Skeletal muscle satellite cell (primary cell): ENCODE data around the gene PSMB9.

Experiments used
- H3K27me3 ChIP-seq: 2 replicates; pipeline ENCODE4 v1.7.0; 2013; ENCODE audit warnings: low read length; ENCODE audit not compliant: control insufficient read depth, insufficient read depth
- H3K36me3 ChIP-seq: 2 replicates; pipeline ENCODE4 v1.7.0; 2013; ENCODE audit warnings: mild to moderate bottlenecking, control low read depth, low read length; ENCODE audit not compliant: insufficient read depth
- H3K4me1 ChIP-seq: 2 replicates; pipeline ENCODE4 v1.7.0; 2013; ENCODE audit warnings: low read length; ENCODE audit not compliant: control insufficient read depth, insufficient read depth
- H3K4me2 ChIP-seq: 2 replicates; pipeline ENCODE4 v1.7.0; 2013; ENCODE audit warnings: mild to moderate bottlenecking, low read length
- H3K4me3 ChIP-seq: 2 replicates; pipeline ENCODE4 v1.7.0; 2013; ENCODE audit warnings: low read length
- H3K9ac ChIP-seq: 2 replicates; pipeline ENCODE4 v1.7.0; 2013; ENCODE audit warnings: mild to moderate bottlenecking, low read depth, low read length, moderate library complexity
- H3K9me3 ChIP-seq: replicated peaks from 2 replicates; pipeline ENCODE4 v1.7.0; 2013; ENCODE audit warnings: mild to moderate bottlenecking, control low read depth, low read length

The PSMB9 gene

DNA sequence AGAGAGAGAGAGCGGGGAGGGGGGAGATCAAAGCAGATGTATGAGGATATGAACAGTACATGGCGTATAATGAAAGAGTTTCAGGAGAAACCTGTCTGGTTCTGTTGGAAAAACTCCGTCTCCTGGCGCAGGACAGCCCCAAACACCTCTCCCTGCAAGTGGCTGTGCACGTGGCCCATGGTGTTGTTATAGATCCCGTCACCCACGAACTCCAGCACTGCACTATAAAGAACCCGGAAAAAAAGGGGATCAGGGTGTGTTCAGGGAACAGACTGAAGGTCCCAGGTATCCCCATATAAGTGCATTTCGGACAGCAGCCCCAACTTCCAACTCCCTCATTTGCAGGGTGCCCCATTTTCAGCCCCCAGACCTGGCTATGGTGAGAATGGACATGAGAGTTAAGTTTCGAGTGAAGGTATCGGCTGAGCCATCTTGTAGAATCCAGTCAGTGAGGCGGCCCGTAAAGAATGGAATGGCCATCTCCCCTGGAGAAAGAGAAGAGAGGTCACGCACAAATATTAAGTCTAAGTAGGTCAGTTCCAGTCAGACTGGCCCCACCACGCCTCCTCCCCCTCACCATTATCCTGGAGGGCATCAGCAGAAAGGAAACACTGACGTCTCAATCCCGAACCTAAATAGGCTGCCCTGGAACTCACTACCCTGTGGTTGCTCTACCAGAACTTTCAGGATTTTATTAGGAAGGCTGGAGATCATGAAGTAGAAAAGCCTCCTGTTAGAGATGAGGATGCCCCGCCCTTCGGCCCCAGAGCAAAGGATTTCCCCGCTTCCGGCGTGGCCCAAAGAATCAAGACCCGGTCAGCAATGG lies 1.8 kb upstream of the PSMB9 start:
- H3K9me3 ChIP-seq = no peaks in the 10 kb centered on the region
- peaks cover 15% of the 10 kb centered on the region for H3K4me1 ChIP-seq
- peak overlapping the region; percentile 78 for H3K9ac ChIP-seq
- peaks cover 11% of the 10 kb centered on the region for H3K27me3 ChIP-seq
- peak overlapping the region; percentile 94 for H3K4me2 ChIP-seq
- peaks cover 19% of the 10 kb centered on the region for H3K36me3 ChIP-seq
- H3K4me3 ChIP-seq = peak overlapping the region; percentile 94

DNA sequence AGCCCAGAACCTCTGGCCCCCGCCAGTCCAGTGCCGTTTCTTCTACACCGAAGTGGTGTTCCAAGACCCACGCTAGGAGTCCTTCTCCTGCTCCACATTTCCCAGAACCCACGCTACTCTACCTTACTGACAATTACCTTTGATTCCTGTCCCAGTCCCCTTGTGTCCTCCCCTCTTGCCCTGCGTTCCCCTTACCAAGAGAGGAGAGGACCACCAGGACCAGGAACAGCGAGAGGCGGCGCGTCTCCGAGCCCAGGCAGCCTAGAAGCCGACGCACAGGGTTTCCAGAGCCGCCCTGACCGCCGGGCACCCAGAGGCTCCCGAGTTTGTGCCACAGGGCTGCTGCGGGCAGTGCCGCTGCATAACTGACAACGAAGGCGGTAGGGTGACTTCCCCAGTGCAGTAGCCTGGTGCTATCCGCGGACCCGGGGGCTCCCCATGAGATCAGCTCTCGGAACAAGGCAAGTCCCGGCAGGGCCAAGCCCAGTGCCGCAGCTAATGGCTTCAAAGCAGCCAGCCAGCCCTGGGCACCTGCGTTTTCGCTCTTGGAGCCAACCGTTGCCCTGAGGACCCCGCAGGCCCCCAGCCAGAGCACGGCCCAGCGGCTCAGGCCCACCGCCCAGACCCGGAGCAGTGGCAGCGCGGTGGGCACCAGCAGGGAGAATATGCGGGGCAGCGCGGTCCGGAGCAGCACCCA lies 1.0 kb upstream of the PSMB9 start:
- Histone ChIP-seq H3K4me1 (peaks cover 15% of the 10 kb centered on the region), H3K4me2 (peak overlapping the region; percentile 94), H3K9ac (peak overlapping the region; percentile 78), H3K36me3 (peaks cover 19% of the 10 kb centered on the region), H3K9me3 (no peaks in the 10 kb centered on the region), H3K27me3 (peaks cover 14% of the 10 kb centered on the region), H3K4me3 (peak overlapping the region; percentile 94)

DNA sequence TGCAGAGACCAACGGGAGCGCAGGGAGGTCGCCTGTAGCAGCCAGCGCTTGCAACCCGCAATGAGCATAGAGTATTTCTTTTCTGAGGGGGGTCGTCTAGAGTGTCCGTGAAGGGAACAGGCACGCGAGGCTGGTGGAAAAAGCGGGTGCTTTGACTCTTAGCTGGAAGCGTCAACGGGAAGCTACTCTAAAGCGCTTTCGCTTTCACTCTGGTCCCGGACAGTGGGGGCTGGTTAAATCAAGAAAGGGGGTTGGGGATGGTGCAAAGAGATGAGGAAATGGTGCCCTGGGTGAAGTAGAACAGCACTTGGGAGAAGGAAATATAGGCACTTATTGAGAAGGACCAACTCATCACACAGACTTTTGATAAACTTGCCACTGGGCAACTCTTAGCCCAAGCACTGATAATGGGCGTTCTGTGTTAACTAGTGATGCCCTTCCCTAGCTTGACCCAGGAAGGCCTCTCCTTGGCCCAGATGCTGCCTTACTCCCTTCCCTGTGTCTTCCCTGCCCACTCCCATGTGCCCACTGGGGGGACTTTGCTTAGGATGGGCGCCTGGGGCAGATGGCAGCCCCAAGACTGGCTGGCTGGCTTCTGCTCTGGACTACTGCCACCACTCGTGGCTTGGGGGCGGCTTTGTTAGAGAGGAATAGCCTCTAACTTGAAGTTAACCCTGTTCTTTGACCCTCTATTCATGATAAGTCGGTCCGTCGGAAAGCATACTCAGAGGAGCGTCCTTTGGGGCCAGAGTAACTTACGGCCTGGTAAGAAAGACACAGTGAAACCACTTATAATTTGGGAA lies 585 bp downstream of the PSMB9 start:
- Histone ChIP-seq H3K4me2 (peak overlapping the region; percentile 94), H3K4me3 (peak overlapping the region; percentile 94), H3K36me3 (peaks cover 9% of the 10 kb centered on the region), H3K9ac (peak overlapping the region; percentile 78), H3K4me1 (peaks cover 15% of the 10 kb centered on the region), H3K27me3 (peaks cover 16% of the 10 kb centered on the region), H3K9me3 (no peaks in the 10 kb centered on the region)

DNA sequence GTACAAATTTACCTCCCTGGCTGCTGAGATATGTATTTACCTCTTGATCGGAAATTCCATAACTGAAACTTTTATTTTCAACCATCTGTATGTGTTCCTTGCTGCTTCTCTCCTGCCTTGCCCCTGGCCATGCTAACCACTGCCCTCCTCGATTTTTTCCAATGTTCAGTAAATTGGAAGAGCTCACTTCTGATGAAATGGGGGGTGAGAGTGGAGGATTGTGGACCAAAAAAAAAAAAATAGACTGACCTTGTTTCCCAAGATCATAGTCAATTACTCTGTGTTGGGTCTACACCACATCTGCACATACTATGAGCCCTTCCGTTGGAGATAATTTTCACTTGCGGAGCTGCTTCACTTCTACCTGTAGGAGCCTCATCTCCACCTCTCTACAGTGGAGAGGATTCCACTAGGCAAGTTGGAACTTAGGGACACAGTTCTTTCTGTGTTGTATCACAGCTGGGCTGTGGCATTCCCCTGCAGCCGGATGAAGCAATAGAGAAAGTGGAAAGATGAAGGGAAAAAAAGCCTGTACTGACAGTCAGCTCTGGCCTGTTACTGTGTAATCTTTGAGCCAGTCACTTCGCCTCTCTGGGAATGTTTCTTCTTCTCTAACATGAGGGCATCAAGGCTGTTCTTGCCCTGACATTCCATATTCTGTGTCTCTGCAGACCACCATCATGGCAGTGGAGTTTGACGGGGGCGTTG lies 1.6 kb downstream of the PSMB9 start:
- Histone ChIP-seq H3K27me3 (peaks cover 19% of the 10 kb centered on the region), H3K36me3 (peaks cover 4% of the 10 kb centered on the region), H3K9me3 (no peaks in the 10 kb centered on the region), H3K4me2 (no peak overlapping the region), H3K9ac (no peak overlapping the region), H3K4me1 (peaks cover 15% of the 10 kb centered on the region), H3K4me3 (no peak overlapping the region)

DNA sequence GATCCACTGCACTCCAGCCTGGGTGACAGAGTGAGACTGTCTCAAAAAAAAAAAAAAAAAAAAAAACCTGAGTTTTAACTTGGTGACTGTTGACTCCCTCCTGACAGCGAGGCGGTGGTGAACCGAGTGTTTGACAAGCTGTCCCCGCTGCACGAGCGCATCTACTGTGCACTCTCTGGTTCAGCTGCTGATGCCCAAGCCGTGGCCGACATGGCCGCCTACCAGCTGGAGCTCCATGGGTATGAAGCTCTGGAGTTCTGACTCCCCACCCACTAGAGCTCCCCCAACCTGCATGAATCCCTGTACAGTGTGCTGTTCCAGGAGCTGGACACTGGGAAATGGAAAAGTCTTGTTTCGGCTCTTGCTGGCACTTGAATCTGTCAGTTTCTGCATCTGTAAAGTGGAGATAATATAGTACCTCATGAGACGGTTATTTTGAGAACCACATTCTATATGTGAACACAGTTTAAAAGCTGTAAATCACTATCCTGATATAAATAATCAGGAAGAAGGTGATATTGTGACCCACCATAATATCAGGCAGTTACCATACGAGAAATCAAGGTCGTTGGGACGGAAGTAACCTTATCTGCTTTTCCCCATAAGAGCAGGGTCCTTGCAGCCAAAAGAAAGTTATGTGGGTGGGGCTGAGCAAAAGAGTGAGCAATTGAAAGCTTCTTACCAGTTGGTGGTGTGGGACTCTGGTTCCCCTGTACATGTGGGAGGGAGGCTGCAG lies 3.3 kb downstream of the PSMB9 start:
- peaks cover 10% of the 10 kb centered on the region for H3K4me1 ChIP-seq

DNA sequence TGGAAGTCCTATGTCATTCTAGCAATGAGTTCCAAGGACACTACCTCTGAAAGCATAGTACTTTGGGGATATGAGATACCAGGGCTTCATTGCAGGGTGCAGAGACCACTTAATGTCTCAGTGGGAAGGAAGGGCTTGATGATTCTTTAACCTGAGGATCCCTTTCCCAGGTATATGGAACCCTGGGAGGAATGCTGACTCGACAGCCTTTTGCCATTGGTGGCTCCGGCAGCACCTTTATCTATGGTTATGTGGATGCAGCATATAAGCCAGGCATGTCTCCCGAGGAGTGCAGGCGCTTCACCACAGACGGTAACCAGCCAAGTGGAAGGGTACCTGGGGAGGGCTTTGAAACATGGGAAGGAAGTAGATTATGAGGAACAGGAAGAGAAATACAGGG lies 4.2 kb downstream of the PSMB9 start:
- H3K9me3 ChIP-seq = no peaks in the 10 kb centered on the region
- H3K27me3 ChIP-seq = peaks cover 22% of the 10 kb centered on the region
- H3K4me3 ChIP-seq = no peak overlapping the region
- no peak overlapping the region for H3K9ac ChIP-seq
- H3K4me1 ChIP-seq = peaks cover 6% of the 10 kb centered on the region
- no peaks in the 10 kb centered on the region for H3K36me3 ChIP-seq
- H3K4me2 ChIP-seq = no peak overlapping the region

More for the DNA sequence above, 3.3 kb downstream of the PSMB9 start:
- H3K9ac ChIP-seq = no peak overlapping the region
- H3K9me3 ChIP-seq = no peaks in the 10 kb centered on the region
- H3K36me3 ChIP-seq = no peaks in the 10 kb centered on the region
- H3K27me3 ChIP-seq = peaks cover 19% of the 10 kb centered on the region
- no peak overlapping the region for H3K4me2 ChIP-seq
- no peak overlapping the region for H3K4me3 ChIP-seq

DNA sequence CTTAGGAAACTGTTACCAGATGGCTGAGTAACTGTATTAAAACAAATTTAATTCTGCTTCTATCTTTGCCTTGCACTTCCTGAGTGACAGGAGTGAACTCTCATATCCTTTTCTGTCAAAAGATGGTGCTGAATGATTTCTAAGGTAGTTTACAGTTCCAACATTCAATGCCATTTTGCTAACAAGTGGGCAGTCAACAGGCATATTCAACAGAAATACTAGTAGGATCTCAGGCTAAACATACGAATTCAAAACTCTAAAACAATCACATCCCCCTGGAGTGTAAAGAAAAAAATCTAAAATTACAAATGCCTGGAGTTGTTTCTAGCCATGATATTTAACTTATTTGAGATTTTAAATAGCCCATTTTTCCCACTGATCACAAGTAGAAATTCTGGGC lies 6.7 kb downstream of the PSMB9 start:
- no peak overlapping the region for H3K4me3 ChIP-seq
- no peaks in the 10 kb centered on the region for H3K36me3 ChIP-seq
- H3K9me3 ChIP-seq = no peaks in the 10 kb centered on the region
- no peaks in the 10 kb centered on the region for H3K4me1 ChIP-seq
- H3K4me2 ChIP-seq = no peak overlapping the region
- no peak overlapping the region for H3K9ac ChIP-seq
- peaks cover 27% of the 10 kb centered on the region for H3K27me3 ChIP-seq

DNA sequence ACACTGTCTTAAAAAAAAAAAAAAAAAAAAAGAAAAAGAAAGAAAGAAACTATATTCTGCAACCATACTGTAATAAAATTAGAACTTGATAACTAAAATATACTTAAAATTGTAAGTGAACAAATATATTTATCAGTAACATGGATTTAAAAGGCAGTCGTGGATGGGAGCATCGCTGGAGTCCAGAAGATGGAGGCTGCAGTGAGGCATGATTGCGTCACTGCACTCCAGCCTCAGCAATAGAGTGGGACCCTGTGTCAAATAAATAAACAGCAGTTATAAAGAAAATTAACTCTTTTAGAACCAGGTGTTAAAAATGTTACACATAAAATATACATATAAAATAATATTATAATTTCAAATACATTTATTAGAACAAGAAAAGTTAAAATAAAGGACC lies 8.7 kb downstream of the PSMB9 start:
- Histone ChIP-seq H3K27me3 (peaks cover 39% of the 10 kb centered on the region), H3K4me2 (no peak overlapping the region), H3K36me3 (no peaks in the 10 kb centered on the region), H3K4me3 (no peak overlapping the region), H3K9ac (no peak overlapping the region), H3K9me3 (no peaks in the 10 kb centered on the region), H3K4me1 (no peaks in the 10 kb centered on the region)

DNA sequence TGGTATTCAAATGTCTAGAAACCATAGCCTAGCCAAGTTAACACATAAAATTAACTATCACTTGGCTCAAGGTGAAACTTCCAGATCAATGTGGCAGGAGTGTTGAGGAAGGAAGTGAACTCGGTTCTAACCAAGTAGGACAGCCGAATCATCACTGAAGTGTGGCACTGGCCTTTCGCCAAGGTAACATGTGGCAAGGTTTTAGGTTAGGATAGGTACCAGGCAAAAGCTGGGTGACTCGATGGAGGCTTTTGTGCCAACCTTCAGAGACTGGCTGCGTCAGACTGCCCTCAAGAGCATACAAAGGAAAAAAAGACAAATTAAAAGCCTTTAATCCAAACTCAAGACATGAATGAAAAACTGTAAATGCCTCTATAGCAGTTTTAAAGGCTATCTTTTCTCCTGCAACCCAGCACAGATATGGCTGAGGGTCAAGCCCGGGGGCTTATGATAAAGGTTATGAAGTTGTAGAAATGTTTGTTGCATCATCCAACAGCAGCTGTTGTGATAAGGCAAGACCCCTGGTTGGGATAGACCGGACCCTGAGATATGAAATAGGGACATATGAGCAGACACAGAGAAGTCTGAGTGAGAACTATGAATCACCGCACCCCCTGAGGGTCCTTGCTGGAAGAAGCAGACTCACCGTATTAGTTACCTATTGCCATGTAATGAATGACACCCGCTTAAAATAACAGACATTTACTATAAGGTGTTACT lies 11.9 kb downstream of the PSMB9 start:
- Histone ChIP-seq H3K4me2 (no peak overlapping the region), H3K4me1 (no peaks in the 10 kb centered on the region), H3K4me3 (no peak overlapping the region), H3K36me3 (no peaks in the 10 kb centered on the region), H3K27me3 (peaks cover 52% of the 10 kb centered on the region), H3K9me3 (no peaks in the 10 kb centered on the region), H3K9ac (no peak overlapping the region)

DNA sequence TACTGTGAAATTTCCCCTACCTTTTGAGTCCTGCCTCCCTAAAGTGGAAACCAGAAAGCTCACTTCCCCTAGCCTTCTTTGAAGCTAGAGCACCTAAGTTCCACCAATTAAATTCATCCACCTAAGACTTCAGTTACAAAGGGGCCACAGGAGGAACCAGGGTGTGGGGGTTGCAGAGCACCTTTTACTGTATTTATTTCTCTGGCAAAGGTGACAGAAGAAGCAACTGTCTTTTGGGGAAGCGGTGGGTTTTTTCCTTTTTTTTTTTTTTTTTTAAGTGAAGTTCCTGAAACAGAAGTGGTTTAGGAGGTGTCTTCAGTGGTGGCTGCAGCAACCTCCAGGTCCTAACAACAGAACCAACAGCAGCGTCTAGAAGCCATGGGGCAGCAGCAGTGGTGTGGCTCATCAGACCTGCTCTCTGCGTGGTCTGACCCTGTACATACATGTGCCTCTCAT lies 13.1 kb downstream of the PSMB9 start:
- H3K4me3 ChIP-seq = no peak overlapping the region
- H3K4me1 ChIP-seq = no peaks in the 10 kb centered on the region
- no peaks in the 10 kb centered on the region for H3K9me3 ChIP-seq
- no peak overlapping the region for H3K4me2 ChIP-seq
- peaks cover 62% of the 10 kb centered on the region for H3K27me3 ChIP-seq
- H3K9ac ChIP-seq = no peak overlapping the region
- no peaks in the 10 kb centered on the region for H3K36me3 ChIP-seq
